Measurements from ENCODE around the gene PSTPIP1. TPM values are rescaled to one million over a fixed set of nuclear protein-coding genes. Genes with fewer than 3 reads are reported as not detected.

The PSTPIP1 gene
- total and polyA plus RNA-seq, 9 of the 15 experiments (the other 6 are each of a cell fraction or from before 2014, with no cell fraction given): not detected

GRCh38 chr15:77029166-77030047, 34.5 kb downstream of the PSTPIP1 start:
- no peak for TF ChIP-seq PRPF4 (IDR thresholded peaks at IDR 0.05; ENCODE audit: insufficient read depth, low read depth, low read length, poor library complexity, severe bottlenecking)
- TF ChIP-seq, protein P1, sequence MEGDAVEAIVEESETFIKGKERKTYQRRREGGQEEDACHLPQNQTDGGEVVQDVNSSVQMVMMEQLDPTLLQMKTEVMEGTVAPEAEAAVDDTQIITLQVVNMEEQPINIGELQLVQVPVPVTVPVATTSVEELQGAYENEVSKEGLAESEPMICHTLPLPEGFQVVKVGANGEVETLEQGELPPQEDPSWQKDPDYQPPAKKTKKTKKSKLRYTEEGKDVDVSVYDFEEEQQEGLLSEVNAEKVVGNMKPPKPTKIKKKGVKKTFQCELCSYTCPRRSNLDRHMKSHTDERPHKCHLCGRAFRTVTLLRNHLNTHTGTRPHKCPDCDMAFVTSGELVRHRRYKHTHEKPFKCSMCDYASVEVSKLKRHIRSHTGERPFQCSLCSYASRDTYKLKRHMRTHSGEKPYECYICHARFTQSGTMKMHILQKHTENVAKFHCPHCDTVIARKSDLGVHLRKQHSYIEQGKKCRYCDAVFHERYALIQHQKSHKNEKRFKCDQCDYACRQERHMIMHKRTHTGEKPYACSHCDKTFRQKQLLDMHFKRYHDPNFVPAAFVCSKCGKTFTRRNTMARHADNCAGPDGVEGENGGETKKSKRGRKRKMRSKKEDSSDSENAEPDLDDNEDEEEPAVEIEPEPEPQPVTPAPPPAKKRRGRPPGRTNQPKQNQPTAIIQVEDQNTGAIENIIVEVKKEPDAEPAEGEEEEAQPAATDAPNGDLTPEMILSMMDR (IDR thresholded peaks at IDR 0.05 in 2 of 3, conservative IDR thresholded peaks at IDR 0.05 in 1 of 3; ENCODE audit: insufficient read depth in 2 of 3, low read depth in 1 of 3, low read length in 3 of 3): peak in 1 of 3 experiments; percentile 37; a peak in 1 of 6 replicates
- WGBS (ENCODE audit: insufficient coverage, low coverage, missing lambda C conversion rate): 22% methylated on average over 19 of the region's 21 CpGs
- H3K27me3 ChIP-seq (ENCODE audit: control insufficient read depth in 2 of 2, insufficient read depth in 2 of 2, low read length in 2 of 2): peaks cover 0 to 19% of the 10 kb centered on the region in 2 experiments; a peak in 2 of 5 replicates
- H3K4me2 ChIP-seq (ENCODE audit: insufficient read depth, low read length): no peak overlapping the region
- FAIRE-seq (no peak), ATAC-seq (peak; percentile 39), DNase-seq (ENCODE audit: extremely low read depth in 1 of 4, low spot score in 3 of 4) (peak in 3 of 4 experiments; percentile 22 to 53 (median 44))
- H3K4me3 ChIP-seq: no peak overlapping the region
- H3K27ac ChIP-seq (ENCODE audit: extremely low read depth, low read depth, low read length): no peak overlapping the region
- no peaks in the 10 kb centered on the region for H3K9me3 ChIP-seq (replicated peaks; ENCODE audit: control insufficient read depth, insufficient read depth, low read depth, low read length)
- CTCF ChIA-PET (ENCODE audit: low intra/inter-chr PET ratio): no interaction called here
- H2AFZ ChIP-seq (ENCODE audit: low read depth, low read length): no peak overlapping the region
- in situ Hi-C loops (cut with MboI): loop anchor here (5.0 to 10.0 kb wide), 2 partner anchors 475 to 513 kb away; no protein-coding TSS in a partner anchor
- intact Hi-C loops (cut with micrococcal nuclease): loop anchor here (5.0 to 10.0 kb wide), 5 partner anchors 57 to 518 kb away; no protein-coding TSS in a partner anchor
- H3K4me1 ChIP-seq (replicated peaks in 1 of 2; ENCODE audit: control insufficient read depth in 2 of 2, insufficient read depth in 2 of 2, low read length in 2 of 2): peaks cover 0 to 53% of the 10 kb centered on the region in 2 experiments; a peak in 2 of 5 replicates
- BruUV-seq (replicated peaks): no TSS peak
- peaks cover 14% of the 10 kb centered on the region; the same call in 1 of the 2 replicates for H4K20me1 ChIP-seq (replicated peaks; ENCODE audit: control insufficient read depth, insufficient read depth, low read length)
- H3K9me1 ChIP-seq (ENCODE audit: control insufficient read depth, insufficient read depth, low read length): no peaks in the 10 kb centered on the region
- H3K9ac ChIP-seq (ENCODE audit: insufficient read depth in 1 of 2, low read depth in 2 of 2, low read length in 2 of 2): peak overlapping the region in 1 of 2 experiments; percentile 47; a peak in 2 of 4 replicates
- H3K79me2 ChIP-seq (ENCODE audit: control insufficient read depth, insufficient read depth, low read length): no peaks in the 10 kb centered on the region
- H3K36me3 ChIP-seq (ENCODE audit: control insufficient read depth, insufficient read depth, low read length): no peaks in the 10 kb centered on the region
- POLR2A ChIA-PET: interaction anchor here (0.6 to 0.9 kb wide), 3 partner anchors 50 to 513 kb away, joined by 3 read pairs; no protein-coding TSS in a partner anchor

All from K562 (cell line).